Progenitor cell of endocrine pancreas (in vitro differentiated cells): Measurements from ENCODE around the gene CYP4F12. TPM values are rescaled to one million over a fixed set of nuclear protein-coding genes. Genes with fewer than 3 reads are reported as not detected.
"Not testable (repeated sequence)": the region's sequence is repeated elsewhere in the genome, so short reads cannot be mapped to it uniquely, and the experiment has no call there.

Experiments
- DNase-seq: peaks from one replicate; pipeline ENCODE4 v3.0.0; 2021; ENCODE audit warnings: low spot score; ENCODE audit not compliant: unreplicated experiment
- H3K27ac Mint-ChIP-seq: 2 replicates; pipeline ENCODE4 v1.8.0; 2021; ENCODE audit warnings: mild to moderate bottlenecking, moderate library complexity, mixed read lengths
- H3K27me3 Mint-ChIP-seq: 2 replicates; pipeline ENCODE4 v1.8.0; 2021; ENCODE audit warnings: mixed read lengths
- H3K36me3 Mint-ChIP-seq: 2 replicates; pipeline ENCODE4 v1.8.0; 2022; ENCODE audit warnings: mixed read lengths; ENCODE audit not compliant: insufficient read depth
- H3K4me1 Mint-ChIP-seq: 2 replicates; pipeline ENCODE4 v1.8.0; 2021; ENCODE audit warnings: low read depth, mixed read lengths
- H3K4me3 Mint-ChIP-seq: 2 replicates; pipeline ENCODE4 v1.8.0; 2021; ENCODE audit warnings: low read depth, mild to moderate bottlenecking, moderate library complexity, mixed read lengths
- H3K9me3 Mint-ChIP-seq: 2 replicates; pipeline ENCODE4 v1.8.0; 2021; ENCODE audit warnings: low read depth, mixed read lengths
- total RNA-seq: library from RNA; stranded (reverse); gene quantifications from 2 replicates; pipeline ENCODE4 v1.2.1, GENCODE V29; 2021
- TF ChIP-seq, protein P1 (sequence below): fragments of 200-600 bp; sonication (generic); IDR thresholded peaks from one replicate; pipeline ENCODE4 v1.5.0; 2021; ENCODE audit warnings: antibody characterized with exemption, mild to moderate bottlenecking; ENCODE audit not compliant: unreplicated experiment

Gene CYP4F12
- total RNA-seq, 1 donor from 2014 or later = not detected

- TF ChIP-seq, protein P1, sequence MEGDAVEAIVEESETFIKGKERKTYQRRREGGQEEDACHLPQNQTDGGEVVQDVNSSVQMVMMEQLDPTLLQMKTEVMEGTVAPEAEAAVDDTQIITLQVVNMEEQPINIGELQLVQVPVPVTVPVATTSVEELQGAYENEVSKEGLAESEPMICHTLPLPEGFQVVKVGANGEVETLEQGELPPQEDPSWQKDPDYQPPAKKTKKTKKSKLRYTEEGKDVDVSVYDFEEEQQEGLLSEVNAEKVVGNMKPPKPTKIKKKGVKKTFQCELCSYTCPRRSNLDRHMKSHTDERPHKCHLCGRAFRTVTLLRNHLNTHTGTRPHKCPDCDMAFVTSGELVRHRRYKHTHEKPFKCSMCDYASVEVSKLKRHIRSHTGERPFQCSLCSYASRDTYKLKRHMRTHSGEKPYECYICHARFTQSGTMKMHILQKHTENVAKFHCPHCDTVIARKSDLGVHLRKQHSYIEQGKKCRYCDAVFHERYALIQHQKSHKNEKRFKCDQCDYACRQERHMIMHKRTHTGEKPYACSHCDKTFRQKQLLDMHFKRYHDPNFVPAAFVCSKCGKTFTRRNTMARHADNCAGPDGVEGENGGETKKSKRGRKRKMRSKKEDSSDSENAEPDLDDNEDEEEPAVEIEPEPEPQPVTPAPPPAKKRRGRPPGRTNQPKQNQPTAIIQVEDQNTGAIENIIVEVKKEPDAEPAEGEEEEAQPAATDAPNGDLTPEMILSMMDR = no peak
- no peak overlapping the region for H3K4me3 Mint-ChIP-seq
- H3K4me1 Mint-ChIP-seq = no peaks in the 10 kb centered on the region
- H3K36me3 Mint-ChIP-seq = peaks cover 6% of the 10 kb centered on the region
- H3K27ac Mint-ChIP-seq = no peak overlapping the region
- no peaks in the 10 kb centered on the region for H3K27me3 Mint-ChIP-seq
- H3K9me3 Mint-ChIP-seq = peaks cover 67% of the 10 kb centered on the region
- no peak for DNase-seq
Observed at GRCh38 chr19:15643387-15643786, 29.5 kb upstream of the CYP4F12 start.

GRCh38 chr19:15644066-15644741, 28.7 kb upstream of the CYP4F12 start:
- H3K9me3 Mint-ChIP-seq = peaks cover 74% of the 10 kb centered on the region
- H3K27ac Mint-ChIP-seq = no peak overlapping the region
- H3K4me3 Mint-ChIP-seq = no peak overlapping the region
- H3K27me3 Mint-ChIP-seq = no peaks in the 10 kb centered on the region
- no peak for DNase-seq
- H3K36me3 Mint-ChIP-seq = peaks cover 6% of the 10 kb centered on the region
- TF ChIP-seq, protein P1 = no peak
- H3K4me1 Mint-ChIP-seq = no peaks in the 10 kb centered on the region

GRCh38 chr19:15644816-15645215, 28.1 kb upstream of the CYP4F12 start:
- H3K27me3 Mint-ChIP-seq = no peaks in the 10 kb centered on the region
- H3K27ac Mint-ChIP-seq = no peak overlapping the region
- TF ChIP-seq, protein P1 = no peak
- H3K36me3 Mint-ChIP-seq = peaks cover 7% of the 10 kb centered on the region
- no peak for DNase-seq
- H3K9me3 Mint-ChIP-seq = peaks cover 75% of the 10 kb centered on the region
- no peaks in the 10 kb centered on the region for H3K4me1 Mint-ChIP-seq
- no peak overlapping the region for H3K4me3 Mint-ChIP-seq

- no peaks in the 10 kb centered on the region for H3K4me1 Mint-ChIP-seq
- peaks cover 9% of the 10 kb centered on the region for H3K36me3 Mint-ChIP-seq
- TF ChIP-seq, protein P1 = no peak
- H3K4me3 Mint-ChIP-seq = no peak overlapping the region
- H3K27ac Mint-ChIP-seq = no peak overlapping the region
- no peaks in the 10 kb centered on the region for H3K27me3 Mint-ChIP-seq
- peaks cover 82% of the 10 kb centered on the region for H3K9me3 Mint-ChIP-seq
- DNase-seq = no peak
Observed at GRCh38 chr19:15649526-15649925, 23.4 kb upstream of the CYP4F12 start.

- H3K27me3 Mint-ChIP-seq, H3K27ac Mint-ChIP-seq, H3K36me3 Mint-ChIP-seq, H3K4me3 Mint-ChIP-seq, DNase-seq, H3K4me1 Mint-ChIP-seq: not testable (repeated sequence)
- peaks cover 83% of the 10 kb centered on the region for H3K9me3 Mint-ChIP-seq
Observed at GRCh38 chr19:15650123-15650522, 22.8 kb upstream of the CYP4F12 start.

- peaks cover 83% of the 10 kb centered on the region for H3K9me3 Mint-ChIP-seq
- H3K27me3 Mint-ChIP-seq = no peaks in the 10 kb centered on the region
- TF ChIP-seq, protein P1 = no peak
- H3K4me1 Mint-ChIP-seq = no peaks in the 10 kb centered on the region
- no peak overlapping the region for H3K27ac Mint-ChIP-seq
- H3K4me3 Mint-ChIP-seq = no peak overlapping the region
- peaks cover 9% of the 10 kb centered on the region for H3K36me3 Mint-ChIP-seq
- DNase-seq = no peak
Observed at GRCh38 chr19:15651791-15652190, 21.1 kb upstream of the CYP4F12 start.
